IPS DF 6.9 (cell line): ENCODE measurements around the gene DNAL4.
A peak's percentile ranks its signal among the peaks of the same experiment; 100 is the strongest.

ENCODE experiments used
- DNase-seq: peaks from one replicate; pipeline ENCODE4 v3.0.0-alpha.2; 2013; ENCODE audit warnings: low read depth, low spot score
- H3K27ac ChIP-seq: one replicate; pipeline ENCODE4 v1.5.1; 2013; ENCODE audit warnings: low read length, control low read depth
- H3K27me3 ChIP-seq: 2 replicates; pipeline ENCODE4 v1.6.1; 2013; ENCODE audit warnings: mild to moderate bottlenecking, low read length; ENCODE audit not compliant: control insufficient read depth, insufficient read depth
- H3K36me3 ChIP-seq: 2 replicates; pipeline ENCODE4 v1.6.1; 2013; ENCODE audit warnings: low read length; ENCODE audit not compliant: control insufficient read depth, insufficient read depth
- H3K4me1 ChIP-seq: 2 replicates; pipeline ENCODE4 v1.6.1; 2013; ENCODE audit warnings: low read length; ENCODE audit not compliant: control insufficient read depth, insufficient read depth
- H3K4me3 ChIP-seq: 2 replicates; pipeline ENCODE4 v1.5.1; 2013; ENCODE audit warnings: mild to moderate bottlenecking, low read length
- H3K9me3 ChIP-seq: 2 replicates; pipeline ENCODE4 v1.6.1; 2013; ENCODE audit warnings: low read length, inconsistent platforms; ENCODE audit not compliant: control insufficient read depth, insufficient read depth
- WGBS: extraction: QIAGEN DNeasy Blood & Tissue Kit; methylation state at CpG from one replicate; pipeline ENCODE4 v1.1.7; 2013; ENCODE audit warnings: mixed read lengths, missing lambda C conversion rate; ENCODE audit not compliant: insufficient read length, insufficient coverage; 5-methylcytosine and 5-hydroxymethylcytosine counted together

The DNAL4 gene

DNA sequence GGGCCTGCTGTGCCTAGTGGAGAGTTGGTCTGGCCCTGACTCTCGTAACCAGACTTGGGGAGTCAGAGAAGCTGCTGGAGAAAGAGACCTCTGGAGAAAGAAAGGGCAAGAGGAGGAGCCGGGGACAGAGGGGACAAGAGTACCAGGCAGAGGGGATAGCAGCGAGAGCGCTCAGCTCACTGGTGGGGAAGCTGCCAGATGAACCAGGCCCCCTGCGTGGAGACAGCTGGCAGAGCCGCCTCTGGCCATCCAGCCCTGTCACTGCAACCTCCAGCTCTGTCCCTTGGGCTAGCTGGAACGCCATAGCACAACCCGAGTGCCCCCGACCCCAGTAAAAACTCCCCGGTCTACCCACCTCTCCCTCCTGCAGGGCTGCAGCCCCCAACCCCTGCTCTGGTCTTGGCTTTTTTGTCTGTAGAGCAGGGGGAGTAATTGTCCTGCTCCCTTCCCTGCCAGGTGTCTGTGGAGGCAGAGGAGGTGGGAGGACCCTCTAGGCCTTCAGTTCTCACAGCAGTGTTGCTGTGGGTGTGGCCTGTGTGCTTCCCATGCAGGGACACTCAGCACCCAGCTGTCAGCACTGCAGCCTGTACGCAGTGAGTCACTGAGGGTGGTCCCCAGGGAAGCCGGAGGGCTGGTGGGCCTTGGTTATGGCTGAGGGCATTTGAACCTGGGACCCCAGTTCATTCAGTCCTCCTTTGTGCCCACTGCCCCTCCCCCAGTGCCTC, 33.3 kb downstream of the DNAL4 start:
- Histone ChIP-seq H3K27ac (no peak overlapping the region), H3K27me3 (no peaks in the 10 kb centered on the region), H3K9me3 (no peaks in the 10 kb centered on the region), H3K4me1 (no peaks in the 10 kb centered on the region), H3K36me3 (no peaks in the 10 kb centered on the region), H3K4me3 (no peak overlapping the region)
- no CpG with 5 or more reads among the region's 12 CpGs for WGBS
- DNase-seq: no peak

DNA sequence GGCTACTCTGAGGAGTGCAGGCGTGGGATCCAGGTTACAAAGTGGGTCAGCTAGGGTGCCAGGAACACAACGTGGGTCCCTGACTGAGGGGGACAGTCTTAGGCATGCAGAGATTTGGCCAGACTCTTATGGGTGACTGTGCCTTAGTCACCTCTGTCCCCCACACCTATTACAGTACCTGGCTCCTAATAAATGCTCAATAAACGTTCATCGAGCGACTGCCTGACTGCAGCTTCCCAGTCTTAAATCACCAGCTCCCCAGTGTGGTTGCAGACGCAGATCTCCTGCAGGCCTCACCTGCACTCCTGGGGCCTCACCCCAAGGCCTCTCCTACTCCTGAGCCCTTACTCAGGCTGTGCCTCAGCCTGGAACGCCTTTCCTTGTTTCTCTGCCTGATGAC, 34.9 kb downstream of the DNAL4 start:
- no CpG with 5 or more reads among the region's 7 CpGs for WGBS
- no peak overlapping the region for H3K27ac ChIP-seq
- H3K4me1 ChIP-seq: no peaks in the 10 kb centered on the region

DNA sequence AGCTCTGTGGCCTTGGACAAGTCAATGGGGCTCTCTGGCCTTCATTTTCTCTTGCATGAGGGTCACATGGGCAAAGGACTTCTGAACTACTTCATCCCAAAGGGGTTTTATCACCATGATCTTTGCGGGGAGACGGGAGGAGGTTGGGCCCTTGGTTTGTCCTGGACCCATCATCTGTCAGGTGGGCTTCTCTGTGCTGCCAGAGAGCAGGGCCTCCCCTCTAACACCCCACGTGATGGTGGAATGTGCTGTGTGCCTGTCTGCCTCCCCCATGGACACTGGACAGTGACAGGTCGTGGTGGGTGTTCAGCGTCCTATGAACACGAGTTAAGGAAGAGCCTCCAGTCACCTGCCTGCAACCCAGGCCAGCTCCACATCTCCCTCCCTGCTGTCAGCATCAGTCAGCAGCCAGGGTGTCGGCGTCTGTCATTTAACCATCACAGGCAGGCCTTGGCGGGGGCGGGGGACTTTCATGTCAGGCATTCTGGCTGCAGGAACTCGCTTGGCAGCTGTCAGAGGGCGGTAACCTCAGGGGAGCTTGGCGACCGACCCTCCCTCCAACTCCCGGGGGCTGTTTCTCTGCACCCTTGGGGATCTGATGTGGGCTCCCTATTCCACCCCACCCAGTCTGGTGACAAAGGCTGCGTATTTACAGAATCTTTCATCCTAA, 35.5 kb downstream of the DNAL4 start:
- DNase-seq: no peak
- WGBS: no CpG with 5 or more reads among the region's 16 CpGs
- Histone ChIP-seq H3K4me1 (no peaks in the 10 kb centered on the region), H3K27me3 (no peaks in the 10 kb centered on the region), H3K4me3 (no peak overlapping the region), H3K36me3 (no peaks in the 10 kb centered on the region), H3K27ac (no peak overlapping the region), H3K9me3 (no peaks in the 10 kb centered on the region)

More for the DNA sequence above, 34.9 kb downstream of the DNAL4 start:
- no peak for DNase-seq
- Histone ChIP-seq H3K36me3 (no peaks in the 10 kb centered on the region), H3K9me3 (no peaks in the 10 kb centered on the region), H3K4me3 (no peak overlapping the region), H3K27me3 (no peaks in the 10 kb centered on the region)

DNA sequence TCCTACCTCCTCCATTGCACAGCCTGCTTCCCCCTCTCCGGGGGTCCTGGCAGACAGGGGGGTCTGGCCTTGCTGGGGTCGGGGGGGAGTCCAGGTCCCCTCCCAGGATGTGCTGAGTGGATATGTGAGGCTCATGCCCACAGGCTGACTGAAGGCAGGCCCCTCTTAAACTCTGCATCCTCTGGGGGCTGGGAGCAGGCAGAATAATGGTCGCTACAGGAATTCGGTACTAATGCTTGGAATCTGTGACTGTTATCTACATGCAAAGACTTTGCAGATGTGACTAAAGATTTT, 36.5 kb downstream of the DNAL4 start:
- no CpG with 5 or more reads among the region's 4 CpGs for WGBS
- DNase-seq: no peak
- H3K27me3 ChIP-seq: no peaks in the 10 kb centered on the region
- no peaks in the 10 kb centered on the region for H3K36me3 ChIP-seq
- no peak overlapping the region for H3K4me3 ChIP-seq
- H3K27ac ChIP-seq: no peak overlapping the region
- H3K4me1 ChIP-seq: no peaks in the 10 kb centered on the region
- no peaks in the 10 kb centered on the region for H3K9me3 ChIP-seq

DNA sequence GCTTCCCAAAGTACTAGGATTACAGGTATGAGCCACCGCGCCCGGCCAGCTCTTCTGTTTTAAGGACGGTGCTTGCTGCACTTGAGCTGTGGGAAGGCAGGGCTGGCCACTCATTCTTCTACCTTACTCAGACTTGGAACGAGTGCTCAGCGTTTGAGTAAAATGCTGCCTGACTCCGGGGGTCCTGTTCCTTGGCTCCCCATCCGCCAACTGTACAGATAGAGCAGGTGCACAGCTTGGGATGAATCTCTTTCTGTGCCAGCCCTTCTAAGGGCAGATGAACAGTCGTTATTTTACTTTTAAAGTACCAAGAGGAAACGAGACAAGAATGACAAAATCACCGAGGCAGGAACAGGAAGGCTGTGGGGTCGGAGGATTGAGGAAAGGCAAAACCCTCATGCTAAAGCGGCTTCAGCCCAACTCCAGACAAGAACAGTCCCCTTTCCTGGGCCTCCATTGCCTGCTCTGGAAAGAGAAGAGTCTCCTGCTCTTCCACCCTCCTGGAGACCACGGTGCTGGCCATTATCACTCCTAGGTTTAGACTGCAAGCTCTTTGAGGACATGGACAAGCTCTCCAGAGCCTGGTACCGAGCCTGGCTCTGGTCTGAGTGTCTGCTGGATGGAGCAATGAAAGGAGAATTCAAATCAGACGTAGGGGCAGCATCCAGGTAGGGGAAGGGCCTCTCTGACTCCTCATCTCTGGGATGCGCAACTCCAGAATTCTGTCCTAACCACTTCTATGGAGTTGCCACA, 37.1 kb downstream of the DNAL4 start:
- Histone ChIP-seq H3K4me3 (no peak overlapping the region), H3K9me3 (no peaks in the 10 kb centered on the region), H3K27ac (no peak overlapping the region), H3K4me1 (no peaks in the 10 kb centered on the region), H3K36me3 (no peaks in the 10 kb centered on the region), H3K27me3 (no peaks in the 10 kb centered on the region)
- no CpG with 5 or more reads among the region's 17 CpGs for WGBS
- DNase-seq: no peak

DNA sequence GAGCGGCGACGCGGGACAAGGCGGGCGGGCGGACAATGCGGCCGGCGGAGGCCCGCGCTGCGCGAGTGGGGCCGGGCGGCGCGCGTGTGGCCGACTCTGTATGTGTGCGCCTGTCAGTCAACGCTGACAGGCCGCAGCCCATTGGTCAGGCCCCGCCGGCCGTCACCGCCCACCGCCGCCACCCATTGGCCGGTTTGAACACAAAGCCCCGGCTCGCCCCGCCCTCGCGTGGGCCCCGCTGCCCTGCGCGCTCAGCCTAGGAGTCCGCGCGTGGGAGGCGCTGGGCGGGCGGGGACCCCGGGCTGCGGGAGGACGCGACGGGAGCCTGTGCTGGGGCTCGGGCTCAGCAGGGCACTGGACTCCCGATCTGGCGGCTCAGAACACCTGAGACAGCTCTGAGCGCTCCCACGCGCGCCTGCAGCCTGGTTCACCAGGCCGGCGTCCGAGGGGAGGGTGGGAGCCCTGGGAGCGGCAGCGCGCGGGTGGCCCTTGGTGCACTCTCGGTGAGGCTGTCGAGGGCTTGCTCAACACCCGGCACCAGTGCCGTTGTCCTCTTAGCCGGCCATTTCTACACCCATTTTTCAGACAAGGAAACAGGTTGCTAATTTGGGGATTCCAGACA, 37.9 kb downstream of the DNAL4 start, which contains the start of gene SUN2:
TSS of gene SUN2 (minus strand) at position 88 of the 622 bp plus-strand sequence. CDS start 3,370 bp downstream, outside the sequence.
- DNase-seq: no peak

DNA sequence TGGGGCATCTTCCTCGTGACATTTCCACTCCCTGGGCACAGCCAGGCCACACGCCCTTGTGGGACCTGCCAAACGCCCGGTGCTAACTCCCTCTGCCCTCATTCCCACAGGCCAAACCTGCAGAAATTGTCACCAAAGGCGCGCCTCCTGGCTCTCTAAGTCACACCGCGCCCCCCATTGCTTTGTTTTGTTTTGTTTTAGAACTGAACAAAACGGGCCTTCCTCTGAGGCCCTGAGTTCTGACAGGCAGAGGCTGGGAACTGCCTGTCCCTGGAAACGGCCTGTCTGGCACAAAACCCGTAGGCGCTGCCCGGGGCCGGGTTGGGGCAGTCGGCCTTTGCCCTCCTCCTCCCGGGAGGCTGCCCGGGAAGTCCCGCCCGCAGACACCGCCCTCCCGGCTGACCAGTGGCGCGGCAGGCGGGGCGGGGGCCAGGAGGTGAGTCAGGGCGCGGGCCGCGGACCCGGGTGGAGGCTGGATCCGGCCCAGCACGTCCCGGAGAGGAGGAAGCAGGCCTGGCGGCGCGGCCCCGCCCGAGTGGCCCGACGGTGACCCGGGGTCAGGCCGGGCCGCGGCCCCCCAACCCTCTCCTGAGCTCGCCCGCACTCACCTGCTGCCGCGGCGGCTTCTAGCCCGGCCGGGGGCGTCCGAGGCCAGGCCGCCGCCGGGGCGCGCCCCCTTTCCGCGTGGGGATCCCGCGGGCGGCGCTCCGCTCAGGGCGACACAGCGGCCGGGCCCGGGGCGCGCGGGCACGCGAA, 38.6 kb downstream of the DNAL4 start:
- no peak for DNase-seq
- no peaks in the 10 kb centered on the region for H3K27me3 ChIP-seq
- H3K36me3 ChIP-seq: peaks cover 3% of the 10 kb centered on the region; the same call in 1 of the 2 replicates
- no peaks in the 10 kb centered on the region for H3K9me3 ChIP-seq
- peaks cover 1% of the 10 kb centered on the region; the same call in 1 of the 2 replicates for H3K4me1 ChIP-seq
- H3K27ac ChIP-seq: no peak overlapping the region
- no CpG with 5 or more reads among the region's 74 CpGs for WGBS
- peak overlapping the region; percentile 70 for H3K4me3 ChIP-seq

More for the DNA sequence above, 37.9 kb downstream of the DNAL4 start, which contains the start of gene SUN2:
- Histone ChIP-seq H3K27ac (no peak within 1 kb of the TSS), H3K27me3 (no peaks in the 10 kb centered on the region), H3K9me3 (no peaks in the 10 kb centered on the region), H3K36me3 (peaks cover 3% of the 10 kb centered on the region; the same call in 1 of the 2 replicates), H3K4me1 (peaks cover 1% of the 10 kb centered on the region; the same call in 1 of the 2 replicates), H3K4me3 (peak within 1 kb of the TSS; percentile 70)
- no CpG with 5 or more reads among the region's 68 CpGs for WGBS

DNA sequence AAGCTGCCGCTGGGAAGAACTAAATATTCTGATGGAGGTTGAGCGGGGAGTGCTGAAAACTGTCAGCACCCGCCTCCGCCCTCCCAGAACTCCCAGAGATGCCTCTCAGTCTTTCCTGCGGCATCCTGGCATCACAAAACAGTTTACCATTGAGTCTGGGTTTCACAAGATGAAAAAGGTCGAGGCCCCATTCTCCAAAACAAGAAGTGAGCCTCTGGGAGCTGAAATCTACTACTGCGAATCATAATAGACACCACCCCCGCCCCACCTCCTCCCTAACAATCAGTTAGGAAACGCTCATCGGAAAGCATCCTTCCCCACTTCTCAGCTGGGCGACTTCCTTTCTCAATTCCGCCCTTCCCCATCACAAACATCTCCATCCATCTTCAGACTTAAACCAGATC, 39.2 kb downstream of the DNAL4 start:
- Histone ChIP-seq H3K4me1 (peaks cover 1% of the 10 kb centered on the region; the same call in 1 of the 2 replicates), H3K27me3 (no peaks in the 10 kb centered on the region), H3K27ac (no peak overlapping the region), H3K9me3 (no peaks in the 10 kb centered on the region), H3K36me3 (peaks cover 5% of the 10 kb centered on the region; the same call in 1 of the 2 replicates), H3K4me3 (peak overlapping the region; percentile 70; the same call in 1 of the 2 replicates)
- WGBS: no CpG with 5 or more reads among the region's 12 CpGs
- no peak for DNase-seq

DNA sequence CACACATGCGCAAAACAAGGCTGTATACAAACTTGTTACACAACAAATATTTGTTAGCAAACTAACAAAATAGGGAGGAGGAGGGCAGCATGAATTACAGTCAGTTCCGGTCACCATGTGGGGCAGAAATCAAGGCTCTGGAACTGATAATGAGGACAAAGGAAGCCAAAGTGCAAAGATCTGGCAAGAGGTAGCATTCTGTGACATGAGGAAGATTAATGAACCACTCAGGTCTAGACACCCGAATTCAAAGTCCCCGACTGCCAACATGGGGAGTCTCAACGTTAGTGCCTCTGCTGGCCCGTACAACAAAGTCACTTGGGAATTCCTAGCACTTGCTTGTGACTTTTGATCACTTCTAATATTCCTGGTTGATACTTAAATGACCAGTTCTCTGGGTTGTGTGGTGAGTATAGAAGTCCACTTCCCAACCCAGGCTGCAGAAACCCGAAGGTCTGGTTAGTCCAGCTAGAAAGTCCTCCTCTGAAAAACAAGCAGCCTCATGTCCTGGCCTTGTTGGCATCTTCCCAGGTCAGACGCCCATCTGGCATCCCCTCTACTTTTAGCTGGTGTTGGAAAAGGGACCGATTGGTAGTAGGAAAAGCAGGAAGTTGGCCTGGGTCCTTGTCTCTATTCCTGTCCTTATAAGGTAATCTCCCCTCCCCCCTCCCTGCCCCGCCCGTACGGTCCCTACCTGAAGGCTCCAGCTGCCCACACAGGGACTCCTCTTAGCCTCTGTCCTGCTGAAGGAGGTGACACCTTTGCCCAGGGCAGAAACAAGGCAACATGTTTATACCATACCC, 39.8 kb downstream of the DNAL4 start:
- Histone ChIP-seq H3K9me3 (no peaks in the 10 kb centered on the region), H3K36me3 (peaks cover 5% of the 10 kb centered on the region; the same call in 1 of the 2 replicates), H3K27ac (no peak overlapping the region), H3K4me3 (no peak overlapping the region), H3K27me3 (no peaks in the 10 kb centered on the region), H3K4me1 (peaks cover 1% of the 10 kb centered on the region; the same call in 1 of the 2 replicates)
- DNase-seq: no peak
- WGBS: no CpG with 5 or more reads among the region's 12 CpGs
